ENCODE measurements around the gene ASS1.

Gene ASS1

DNA sequence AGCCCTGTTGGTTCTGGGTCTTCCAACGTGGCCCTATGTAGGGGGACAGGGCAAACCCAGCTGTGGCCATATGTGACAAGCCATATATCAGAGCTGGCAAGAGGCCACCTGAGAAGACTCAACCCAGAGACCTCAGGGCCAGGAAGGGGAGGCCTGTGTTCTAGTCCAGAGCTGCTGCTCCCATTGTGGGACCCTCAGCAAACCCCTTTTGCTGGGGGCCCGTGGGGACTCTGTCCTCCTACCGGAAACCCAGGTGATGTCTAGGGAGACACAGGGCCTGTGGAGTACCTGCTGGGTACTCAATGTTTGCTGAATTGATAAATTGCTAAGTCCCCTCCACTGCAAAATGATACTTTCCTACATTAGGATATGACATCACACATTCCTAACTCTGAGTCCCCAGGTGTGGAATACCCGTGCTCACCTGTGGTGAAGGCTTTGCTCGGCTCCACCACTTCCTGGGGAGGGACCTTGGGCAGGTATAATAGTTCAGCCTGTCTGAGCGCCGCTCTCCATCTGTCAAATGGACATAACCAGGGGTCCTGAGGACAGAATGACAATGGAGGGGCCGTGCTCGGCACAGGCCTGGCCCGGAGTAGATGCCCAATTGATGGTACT lies 38.4 kb upstream of the ASS1 start:
- no peaks in the 10 kb centered on the region for H3K27me3 ChIP-seq (ENCODE audit: control insufficient read depth in 1 of 2, insufficient read depth in 2 of 2, low read length in 2 of 2)
- no peak overlapping the region for H3K27ac ChIP-seq (ENCODE audit: low read depth, low read length)
- H3K4me1 ChIP-seq (ENCODE audit: insufficient read depth, low read length): peaks cover 10% of the 10 kb centered on the region
- H3K9ac ChIP-seq (ENCODE audit: low read length): no peak overlapping the region
- H3K4me3 ChIP-seq (ENCODE audit: low read depth in 1 of 2, low read length in 2 of 2): no peak overlapping the region
- H3K9me3 ChIP-seq (ENCODE audit: low read length): no peaks in the 10 kb centered on the region
- H3K36me3 ChIP-seq (ENCODE audit: insufficient read depth, low read length): peaks cover 53% of the 10 kb centered on the region

DNA sequence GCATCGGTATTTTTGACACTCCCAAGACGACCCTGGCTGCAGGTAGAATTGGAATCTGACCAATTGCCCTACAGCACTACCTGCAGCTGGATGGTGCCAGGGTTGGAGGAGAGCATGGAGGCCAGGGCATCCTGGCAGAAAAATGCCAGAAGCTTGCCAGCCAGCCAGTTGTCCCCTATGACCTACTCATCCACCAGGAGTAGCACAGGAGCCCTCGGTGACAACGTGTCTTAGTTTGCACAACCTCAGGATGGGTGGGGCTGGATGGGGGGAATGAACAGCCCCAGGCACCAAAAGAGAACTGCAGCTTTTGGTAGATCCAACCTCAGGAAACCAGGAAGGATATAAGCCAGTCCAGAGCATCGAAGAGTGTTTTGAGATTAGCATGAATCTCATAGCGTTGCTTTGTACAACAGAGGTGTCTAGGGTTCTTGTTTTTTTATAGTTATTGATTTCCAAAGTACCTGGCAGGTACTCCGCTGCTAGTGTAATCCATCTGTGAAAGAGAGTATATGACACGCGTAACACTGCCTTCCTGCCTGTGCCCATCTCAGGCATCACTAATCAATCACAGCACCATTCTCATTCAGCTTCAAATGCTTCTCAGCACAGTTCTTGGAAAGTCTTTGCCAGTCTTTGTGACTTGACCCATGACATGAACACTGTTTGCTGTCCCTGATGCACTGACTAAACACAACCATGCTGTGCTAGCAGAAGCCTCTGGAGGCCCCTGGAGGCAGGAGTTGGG lies 36.7 kb upstream of the ASS1 start:
- Histone ChIP-seq H3K9me3 (ENCODE audit: low read length) (no peaks in the 10 kb centered on the region), H3K4me3 (ENCODE audit: low read depth in 1 of 2, low read length in 2 of 2) (no peak overlapping the region), H3K4me1 (ENCODE audit: insufficient read depth, low read length) (peaks cover 10% of the 10 kb centered on the region), H3K27ac (ENCODE audit: low read depth, low read length) (no peak overlapping the region), H3K36me3 (ENCODE audit: insufficient read depth, low read length) (peaks cover 54% of the 10 kb centered on the region), H3K9ac (ENCODE audit: low read length) (no peak overlapping the region), H3K27me3 (ENCODE audit: control insufficient read depth in 1 of 2, insufficient read depth in 2 of 2, low read length in 2 of 2) (no peaks in the 10 kb centered on the region)

DNA sequence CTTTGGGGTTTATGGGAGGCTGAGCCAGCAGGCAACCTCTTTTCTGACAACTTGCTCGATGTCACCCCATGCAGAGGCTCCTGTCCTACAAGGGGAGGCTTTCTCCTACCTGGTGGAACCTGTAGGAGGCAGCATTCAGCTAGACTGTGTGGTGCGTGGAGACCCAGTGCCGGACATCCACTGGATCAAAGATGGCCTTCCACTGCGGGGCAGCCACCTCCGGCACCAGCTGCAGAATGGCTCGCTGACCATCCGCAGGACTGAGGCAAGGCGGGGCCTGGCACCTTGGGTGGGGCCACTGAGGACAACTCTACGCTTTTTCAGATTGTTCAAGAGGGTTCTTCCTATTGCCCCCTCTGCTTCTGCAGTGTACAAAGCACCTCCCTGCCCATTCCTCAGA lies 36.1 kb upstream of the ASS1 start:
- no peak overlapping the region for H3K27ac ChIP-seq (ENCODE audit: low read depth, low read length)
- H3K27me3 ChIP-seq (ENCODE audit: control insufficient read depth in 1 of 2, insufficient read depth in 2 of 2, low read length in 2 of 2): no peaks in the 10 kb centered on the region
- H3K9me3 ChIP-seq (ENCODE audit: low read length): no peaks in the 10 kb centered on the region
- H3K9ac ChIP-seq (ENCODE audit: low read length): no peak overlapping the region
- no peak overlapping the region for H3K4me3 ChIP-seq (ENCODE audit: low read depth in 1 of 2, low read length in 2 of 2)
- H3K36me3 ChIP-seq (ENCODE audit: insufficient read depth, low read length): peaks cover 59% of the 10 kb centered on the region
- H3K4me1 ChIP-seq (ENCODE audit: insufficient read depth, low read length): peaks cover 10% of the 10 kb centered on the region

DNA sequence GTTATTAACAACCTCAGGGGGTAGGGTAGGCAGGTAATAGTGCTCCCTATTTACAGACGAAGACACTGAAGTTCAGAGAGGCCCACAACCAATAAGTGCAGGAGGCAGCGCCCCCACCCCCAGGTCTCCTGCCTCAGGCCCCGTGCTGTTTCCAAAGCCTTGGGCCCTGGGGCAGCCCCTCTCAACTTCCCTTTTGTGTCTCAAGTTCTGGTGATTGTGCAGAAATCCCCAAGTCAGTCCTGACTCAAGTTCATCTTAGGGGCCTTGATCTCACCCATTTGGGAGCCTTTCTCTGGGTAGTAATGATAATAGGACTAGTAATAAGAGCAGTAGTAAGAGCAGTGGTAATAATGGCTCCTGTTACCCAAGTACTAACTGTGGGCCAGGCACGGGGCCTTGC lies 35.5 kb upstream of the ASS1 start:
- H3K4me3 ChIP-seq (ENCODE audit: low read depth in 1 of 2, low read length in 2 of 2): no peak overlapping the region
- peaks cover 54% of the 10 kb centered on the region for H3K36me3 ChIP-seq (ENCODE audit: insufficient read depth, low read length)
- H3K4me1 ChIP-seq (ENCODE audit: insufficient read depth, low read length): peaks cover 10% of the 10 kb centered on the region
- no peaks in the 10 kb centered on the region for H3K9me3 ChIP-seq (ENCODE audit: low read length)
- H3K27me3 ChIP-seq (ENCODE audit: control insufficient read depth in 1 of 2, insufficient read depth in 2 of 2, low read length in 2 of 2): no peaks in the 10 kb centered on the region
- H3K9ac ChIP-seq (ENCODE audit: low read length): no peak overlapping the region
- no peak overlapping the region for H3K27ac ChIP-seq (ENCODE audit: low read depth, low read length)

DNA sequence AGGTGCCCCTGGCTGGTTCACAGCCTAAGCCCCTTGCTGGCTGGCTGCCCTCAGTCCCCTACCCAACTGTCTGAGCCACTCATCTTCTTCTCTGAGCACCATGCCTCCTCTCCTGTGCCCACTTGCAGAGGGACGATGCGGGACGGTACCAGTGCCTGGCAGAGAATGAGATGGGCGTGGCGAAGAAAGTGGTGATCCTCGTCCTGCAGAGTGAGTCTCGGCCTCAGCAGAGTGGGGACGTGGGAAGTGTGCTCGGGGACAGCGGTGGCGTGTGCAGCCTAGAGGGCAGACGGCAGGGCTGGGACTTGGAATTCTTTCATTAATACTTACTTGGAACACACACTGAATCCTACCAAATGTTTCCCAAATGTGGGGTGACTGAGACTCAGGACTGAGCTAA lies 34.3 kb upstream of the ASS1 start:
- no peak overlapping the region for H3K4me3 ChIP-seq (ENCODE audit: low read depth in 1 of 2, low read length in 2 of 2)
- H3K36me3 ChIP-seq (ENCODE audit: insufficient read depth, low read length): peaks cover 51% of the 10 kb centered on the region
- H3K4me1 ChIP-seq (ENCODE audit: insufficient read depth, low read length): peaks cover 10% of the 10 kb centered on the region
- H3K9me3 ChIP-seq (ENCODE audit: low read length): no peaks in the 10 kb centered on the region
- H3K27ac ChIP-seq (ENCODE audit: low read depth, low read length): no peak overlapping the region
- H3K27me3 ChIP-seq (ENCODE audit: control insufficient read depth in 1 of 2, insufficient read depth in 2 of 2, low read length in 2 of 2): no peaks in the 10 kb centered on the region
- H3K9ac ChIP-seq (ENCODE audit: low read length): no peak overlapping the region

DNA sequence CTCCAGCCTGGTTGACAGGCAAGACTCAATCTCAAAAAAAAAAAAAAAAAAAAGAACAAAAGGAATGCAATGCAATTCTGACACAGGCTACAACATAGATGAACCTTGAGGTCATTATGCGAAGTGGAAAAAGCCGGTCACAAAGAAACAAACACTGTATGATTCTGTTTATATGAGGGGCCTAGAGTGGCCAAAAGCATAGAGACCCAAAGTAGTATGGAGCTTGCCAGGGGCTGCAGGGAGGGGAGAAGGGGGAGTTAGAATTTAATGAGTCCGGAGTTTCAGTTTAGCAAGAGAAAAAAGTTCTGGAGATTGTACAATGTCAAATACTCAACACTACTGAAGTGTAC lies 33.2 kb upstream of the ASS1 start:
- H3K27me3 ChIP-seq (ENCODE audit: control insufficient read depth in 1 of 2, insufficient read depth in 2 of 2, low read length in 2 of 2): no peaks in the 10 kb centered on the region
- peaks cover 10% of the 10 kb centered on the region for H3K4me1 ChIP-seq (ENCODE audit: insufficient read depth, low read length)
- H3K9ac ChIP-seq (ENCODE audit: low read length): no peak overlapping the region
- H3K36me3 ChIP-seq (ENCODE audit: insufficient read depth, low read length): peaks cover 46% of the 10 kb centered on the region
- no peak overlapping the region for H3K27ac ChIP-seq (ENCODE audit: low read depth, low read length)
- no peak overlapping the region for H3K4me3 ChIP-seq (ENCODE audit: low read depth in 1 of 2, low read length in 2 of 2)
- H3K9me3 ChIP-seq (ENCODE audit: low read length): no peaks in the 10 kb centered on the region

DNA sequence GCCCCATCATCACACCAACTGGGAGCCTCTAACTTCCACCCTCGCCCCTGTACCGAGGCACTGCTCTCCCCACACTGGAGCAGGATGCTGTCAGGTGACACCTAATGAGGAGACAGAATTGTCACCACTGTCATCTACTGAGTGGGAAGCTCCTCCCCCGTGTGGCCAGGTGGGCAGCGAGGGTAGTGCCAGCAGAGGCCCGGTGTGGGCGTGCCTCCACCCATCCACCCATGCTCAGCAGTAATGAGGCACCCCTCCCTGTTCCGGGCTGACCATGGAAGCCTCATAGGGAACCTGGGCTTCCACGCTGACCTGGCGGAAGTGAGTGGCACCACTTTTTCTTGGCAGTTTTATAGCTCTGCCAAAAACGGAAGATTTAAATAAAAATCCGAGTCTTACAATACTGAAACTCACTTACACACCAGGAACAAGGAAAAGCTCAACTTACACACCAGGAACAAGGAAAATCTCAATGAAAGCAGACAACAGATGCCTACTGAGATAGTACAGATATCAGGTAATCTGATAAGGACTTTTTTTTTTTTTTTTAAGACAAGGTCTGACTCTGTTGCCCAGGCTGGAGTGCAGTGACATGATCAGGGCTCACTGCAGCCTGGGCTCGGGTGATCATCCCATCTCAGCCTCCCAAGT lies 30.6 kb upstream of the ASS1 start:
- H3K9ac ChIP-seq (ENCODE audit: low read length): no peak overlapping the region

DNA sequence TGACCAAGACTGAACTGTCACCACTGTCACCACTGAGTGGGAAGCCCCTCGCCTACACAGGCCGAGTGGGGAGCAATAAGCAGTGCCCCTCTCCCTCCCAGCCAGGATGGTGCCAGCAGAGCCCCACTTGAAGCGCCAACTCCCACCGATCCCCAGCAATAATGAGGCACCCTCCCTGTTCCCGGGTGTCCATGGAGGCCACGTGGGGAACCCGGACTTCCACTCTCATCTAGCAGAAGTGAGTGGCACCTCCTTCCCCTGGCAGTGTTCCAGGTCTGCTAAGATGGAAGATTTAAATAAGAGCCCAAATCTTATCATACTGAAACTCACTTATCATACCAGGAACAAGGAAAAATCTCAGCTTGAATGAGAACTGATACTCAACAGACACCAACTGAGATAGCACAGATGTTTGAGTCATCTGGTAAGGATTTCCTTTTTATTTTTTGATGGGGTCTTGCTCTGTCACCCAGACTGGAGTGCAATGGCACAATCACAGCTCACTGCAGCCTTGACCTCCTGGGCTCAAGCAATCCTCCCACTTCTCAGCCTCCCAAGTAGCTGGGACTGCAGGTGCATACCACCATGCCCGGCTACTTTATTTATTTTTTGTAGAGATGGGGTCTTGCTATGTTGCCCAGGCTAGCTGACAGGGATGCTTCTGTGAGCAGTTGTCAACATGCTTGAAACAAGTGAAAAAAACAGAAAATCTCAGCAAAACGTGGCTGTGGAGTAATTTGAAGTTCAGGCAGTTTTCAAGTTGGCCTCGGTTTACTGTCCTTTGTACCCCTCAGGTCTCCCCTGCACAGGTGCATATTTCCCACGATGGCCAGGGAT lies 29.6 kb upstream of the ASS1 start:
- Histone ChIP-seq H3K9ac (ENCODE audit: low read length) (no peak overlapping the region), H3K4me1 (ENCODE audit: insufficient read depth, low read length) (peaks cover 10% of the 10 kb centered on the region), H3K36me3 (ENCODE audit: insufficient read depth, low read length) (peaks cover 20% of the 10 kb centered on the region), H3K4me3 (ENCODE audit: low read depth in 1 of 2, low read length in 2 of 2) (no peak overlapping the region), H3K27ac (ENCODE audit: low read depth, low read length) (no peak overlapping the region), H3K27me3 (ENCODE audit: control insufficient read depth in 1 of 2, insufficient read depth in 2 of 2, low read length in 2 of 2) (no peaks in the 10 kb centered on the region), H3K9me3 (ENCODE audit: low read length) (no peaks in the 10 kb centered on the region)

More for the DNA sequence above, 30.6 kb upstream of the ASS1 start:
- Histone ChIP-seq H3K4me3 (ENCODE audit: low read depth in 1 of 2, low read length in 2 of 2) (no peak overlapping the region), H3K36me3 (ENCODE audit: insufficient read depth, low read length) (peaks cover 30% of the 10 kb centered on the region), H3K4me1 (ENCODE audit: insufficient read depth, low read length) (peaks cover 10% of the 10 kb centered on the region), H3K27ac (ENCODE audit: low read depth, low read length) (no peak overlapping the region), H3K9me3 (ENCODE audit: low read length) (no peaks in the 10 kb centered on the region), H3K27me3 (ENCODE audit: control insufficient read depth in 1 of 2, insufficient read depth in 2 of 2, low read length in 2 of 2) (no peaks in the 10 kb centered on the region)

DNA sequence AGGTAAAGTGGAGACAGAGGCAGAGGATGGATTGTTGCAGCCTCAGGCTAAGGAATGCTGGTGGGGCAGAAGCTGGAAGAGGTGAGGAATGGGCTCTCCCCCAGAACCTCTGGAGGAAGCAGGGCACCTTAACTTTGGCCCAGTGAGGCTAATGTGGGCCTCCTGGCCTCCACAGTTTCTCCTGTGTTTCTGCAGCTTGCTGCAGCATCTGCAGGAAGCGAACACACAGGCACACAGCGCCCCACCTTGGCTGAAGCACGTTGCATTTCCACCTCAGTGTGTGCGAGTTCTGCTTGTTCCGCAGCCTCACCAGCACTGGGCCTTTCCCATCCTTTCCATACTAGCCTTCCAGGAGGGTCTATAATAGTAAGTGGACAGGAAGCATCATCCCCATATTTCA lies 27.2 kb upstream of the ASS1 start:
- H3K4me3 ChIP-seq (ENCODE audit: low read depth in 1 of 2, low read length in 2 of 2): no peak overlapping the region
- H3K36me3 ChIP-seq (ENCODE audit: insufficient read depth, low read length): peaks cover 17% of the 10 kb centered on the region
- H3K27ac ChIP-seq (ENCODE audit: low read depth, low read length): no peak overlapping the region
- H3K4me1 ChIP-seq (ENCODE audit: insufficient read depth, low read length): peaks cover 5% of the 10 kb centered on the region
- H3K9me3 ChIP-seq (ENCODE audit: low read length): no peaks in the 10 kb centered on the region
- no peak overlapping the region for H3K9ac ChIP-seq (ENCODE audit: low read length)
- no peaks in the 10 kb centered on the region for H3K27me3 ChIP-seq (ENCODE audit: control insufficient read depth in 1 of 2, insufficient read depth in 2 of 2, low read length in 2 of 2)

DNA sequence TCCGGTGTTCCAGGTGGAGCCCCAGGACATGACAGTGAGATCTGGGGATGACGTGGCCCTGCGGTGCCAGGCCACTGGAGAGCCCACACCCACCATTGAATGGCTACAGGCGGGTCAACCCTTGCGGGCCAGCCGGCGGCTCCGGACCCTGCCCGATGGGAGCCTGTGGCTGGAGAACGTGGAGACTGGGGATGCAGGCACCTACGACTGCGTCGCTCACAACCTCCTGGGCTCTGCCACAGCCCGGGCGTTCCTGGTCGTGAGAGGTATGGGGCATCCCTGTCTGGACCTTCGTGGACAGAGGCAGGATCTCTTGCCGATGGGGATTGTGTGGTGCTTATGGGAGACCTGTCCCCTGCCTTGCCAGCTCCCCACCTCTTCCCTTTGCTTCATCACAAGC lies 26.0 kb upstream of the ASS1 start:
- no peaks in the 10 kb centered on the region for H3K27me3 ChIP-seq (ENCODE audit: control insufficient read depth in 1 of 2, insufficient read depth in 2 of 2, low read length in 2 of 2)
- H3K4me3 ChIP-seq (ENCODE audit: low read depth in 1 of 2, low read length in 2 of 2): no peak overlapping the region
- no peaks in the 10 kb centered on the region for H3K9me3 ChIP-seq (ENCODE audit: low read length)
- H3K4me1 ChIP-seq (ENCODE audit: insufficient read depth, low read length): peaks cover 16% of the 10 kb centered on the region
- H3K27ac ChIP-seq (ENCODE audit: low read depth, low read length): no peak overlapping the region
- no peak overlapping the region for H3K9ac ChIP-seq (ENCODE audit: low read length)
- H3K36me3 ChIP-seq (ENCODE audit: insufficient read depth, low read length): peaks cover 8% of the 10 kb centered on the region

DNA sequence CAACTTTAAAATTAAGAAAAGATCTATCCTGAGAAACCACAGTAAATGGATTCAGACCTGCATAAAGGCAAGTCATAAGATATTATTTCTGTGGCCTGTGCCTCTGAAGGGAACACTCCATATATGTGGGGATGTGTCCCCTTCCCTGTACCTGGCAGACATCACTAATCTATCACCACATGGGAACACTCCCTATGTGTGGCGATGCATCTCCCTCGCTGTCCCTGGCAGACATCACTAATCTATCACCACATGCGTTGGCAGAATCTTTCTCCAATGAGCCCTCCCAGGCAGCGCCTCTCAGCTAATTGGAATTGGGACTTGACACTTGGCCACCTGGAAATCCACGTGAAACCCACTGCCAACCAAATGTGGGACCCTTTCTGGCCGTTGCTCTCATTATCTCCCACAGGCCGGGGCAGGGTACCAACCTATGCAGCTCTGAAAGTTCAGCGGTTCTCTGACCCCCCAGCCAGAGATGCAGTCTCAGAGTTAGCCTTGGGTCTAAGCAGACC lies 25.2 kb upstream of the ASS1 start:
- no peaks in the 10 kb centered on the region for H3K27me3 ChIP-seq (ENCODE audit: control insufficient read depth in 1 of 2, insufficient read depth in 2 of 2, low read length in 2 of 2)
- no peak overlapping the region for H3K27ac ChIP-seq (ENCODE audit: low read depth, low read length)
- H3K9ac ChIP-seq (ENCODE audit: low read length): no peak overlapping the region
- H3K9me3 ChIP-seq (ENCODE audit: low read length): no peaks in the 10 kb centered on the region
- peaks cover 9% of the 10 kb centered on the region for H3K36me3 ChIP-seq (ENCODE audit: insufficient read depth, low read length)
- peaks cover 16% of the 10 kb centered on the region for H3K4me1 ChIP-seq (ENCODE audit: insufficient read depth, low read length)
- H3K4me3 ChIP-seq (ENCODE audit: low read depth in 1 of 2, low read length in 2 of 2): no peak overlapping the region

Data from muscle layer of colon (tissue), 2 donors.